Neural crest cell (in vitro differentiated cells): ENCODE data around the gene ANAPC15. TPM values are rescaled to one million over a fixed set of nuclear protein-coding genes. Genes with fewer than 3 reads are reported as not detected.
A peak's percentile ranks its signal among the peaks of the same experiment; 100 is the strongest.
"Not testable (repeated sequence)": the region's sequence is repeated elsewhere in the genome, so short reads cannot be mapped to it uniquely, and the experiment has no call there.

Experiments used
- DNase-seq: peaks from one replicate; pipeline ENCODE4 v3.0.0; 2021; ENCODE audit warnings: low read depth, mixed read lengths, low spot score
- H3K27ac Mint-ChIP-seq: one replicate; pipeline ENCODE4 v1.8.0; 2021; ENCODE audit warnings: mild to moderate bottlenecking, mixed read lengths; ENCODE audit not compliant: unreplicated experiment
- H3K27me3 Mint-ChIP-seq: 2 replicates; pipeline ENCODE4 v1.8.0; 2021; ENCODE audit warnings: low read depth, mild to moderate bottlenecking, mixed read lengths
- H3K36me3 Mint-ChIP-seq: 2 replicates; pipeline ENCODE4 v1.8.0; 2021; ENCODE audit warnings: low read depth, mild to moderate bottlenecking, mixed read lengths
- H3K4me1 Mint-ChIP-seq: 2 replicates; pipeline ENCODE4 v1.8.0; 2021; ENCODE audit warnings: mixed read lengths
- H3K4me3 Mint-ChIP-seq: one replicate; pipeline ENCODE4 v1.8.0; 2021; ENCODE audit warnings: mild to moderate bottlenecking, mixed read lengths
- H3K9me3 Mint-ChIP-seq: 2 replicates; pipeline ENCODE4 v1.8.0; 2021; ENCODE audit warnings: mixed read lengths
- long read RNA-seq: library from polyadenylated mRNA; unstranded; transcript quantifications from one replicate; pipeline ENCODE4 v2.0.0, GENCODE V29; 2020
- total RNA-seq: library from RNA; stranded (reverse); gene quantifications from 2 replicates; pipeline ENCODE4 v1.2.1, GENCODE V29; 2021
- TF ChIP-seq, protein P1 (sequence below): fragments of 200-600 bp; sonication (generic); conservative IDR thresholded peaks from 2 replicates; pipeline ENCODE4 v1.5.0; 2021; ENCODE audit warnings: antibody characterized with exemption, mild to moderate bottlenecking

The ANAPC15 gene
- total RNA-seq: 68.4 and 74.5 TPM in 2 replicates
- long read RNA-seq, transcript ANAPC15-201 (6 exons, 886 nt): major isoform, 9 of 28 reads
- long read RNA-seq, transcript ANAPC15-208 (6 exons, 867 nt): minor isoform, 5 of 28 reads
- long read RNA-seq, partial matches to known transcripts: 7 of 28 reads
- long read RNA-seq, other reads (novel, unspliced or antisense): 5 of 28 reads

DNA sequence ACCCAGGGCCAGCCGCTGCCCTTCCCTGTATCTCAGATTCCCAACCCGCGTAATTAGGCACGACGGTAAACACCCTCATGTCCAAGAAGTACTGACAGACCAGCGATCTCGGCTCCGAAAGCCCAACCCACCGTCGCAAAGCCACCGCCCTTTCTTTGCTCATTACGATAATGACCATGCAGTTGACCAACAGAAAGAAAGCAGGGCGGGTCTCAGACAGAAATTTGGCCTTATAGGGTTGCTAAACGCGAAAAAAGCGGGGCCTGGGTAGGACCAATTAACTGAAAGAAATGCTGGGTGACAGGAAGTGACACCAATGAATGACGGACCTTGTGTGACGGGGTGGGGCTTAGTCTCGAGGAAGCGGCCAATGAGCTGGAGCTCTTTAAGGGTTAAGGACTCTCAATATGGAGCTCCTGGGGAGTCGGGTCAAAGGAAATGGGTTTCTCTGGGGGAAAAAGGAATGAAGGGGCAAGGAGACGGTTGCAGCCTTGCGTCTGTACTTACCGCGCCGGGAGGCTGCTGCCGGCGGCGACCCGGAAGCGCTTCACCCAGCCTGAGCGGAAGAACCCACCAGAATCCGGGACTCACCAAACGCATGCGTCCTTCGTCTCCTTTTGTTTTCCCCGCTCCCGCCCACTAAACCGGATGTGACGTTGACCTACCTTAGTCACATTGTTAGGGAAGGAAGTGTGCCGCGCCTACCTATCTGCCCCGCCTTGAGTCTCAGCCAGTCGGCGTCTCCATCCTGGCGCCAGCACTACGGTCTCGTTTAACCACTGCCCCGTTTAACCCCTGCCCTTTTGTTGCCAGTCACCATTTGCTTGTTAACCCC, at the start of gene ANAPC15:
Gene ANAPC15, minus strand, starts transcription at position 553 of the 835 bp plus-strand sequence. CDS start 1,419 bp downstream, outside the sequence.
- Mint-ChIP-seq H3K27ac (peak within 1 kb of the TSS; percentile 99), H3K27me3 (peaks cover 26% of the 10 kb centered on the region), H3K4me1 (peaks cover 28% of the 10 kb centered on the region), H3K36me3 (no peaks in the 10 kb centered on the region), H3K9me3 (peaks cover 2% of the 10 kb centered on the region), H3K4me3 (peak within 1 kb of the TSS; percentile 96)
- TF ChIP-seq, protein P1, sequence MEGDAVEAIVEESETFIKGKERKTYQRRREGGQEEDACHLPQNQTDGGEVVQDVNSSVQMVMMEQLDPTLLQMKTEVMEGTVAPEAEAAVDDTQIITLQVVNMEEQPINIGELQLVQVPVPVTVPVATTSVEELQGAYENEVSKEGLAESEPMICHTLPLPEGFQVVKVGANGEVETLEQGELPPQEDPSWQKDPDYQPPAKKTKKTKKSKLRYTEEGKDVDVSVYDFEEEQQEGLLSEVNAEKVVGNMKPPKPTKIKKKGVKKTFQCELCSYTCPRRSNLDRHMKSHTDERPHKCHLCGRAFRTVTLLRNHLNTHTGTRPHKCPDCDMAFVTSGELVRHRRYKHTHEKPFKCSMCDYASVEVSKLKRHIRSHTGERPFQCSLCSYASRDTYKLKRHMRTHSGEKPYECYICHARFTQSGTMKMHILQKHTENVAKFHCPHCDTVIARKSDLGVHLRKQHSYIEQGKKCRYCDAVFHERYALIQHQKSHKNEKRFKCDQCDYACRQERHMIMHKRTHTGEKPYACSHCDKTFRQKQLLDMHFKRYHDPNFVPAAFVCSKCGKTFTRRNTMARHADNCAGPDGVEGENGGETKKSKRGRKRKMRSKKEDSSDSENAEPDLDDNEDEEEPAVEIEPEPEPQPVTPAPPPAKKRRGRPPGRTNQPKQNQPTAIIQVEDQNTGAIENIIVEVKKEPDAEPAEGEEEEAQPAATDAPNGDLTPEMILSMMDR: no peak
- peak; percentile 89 for DNase-seq

DNA sequence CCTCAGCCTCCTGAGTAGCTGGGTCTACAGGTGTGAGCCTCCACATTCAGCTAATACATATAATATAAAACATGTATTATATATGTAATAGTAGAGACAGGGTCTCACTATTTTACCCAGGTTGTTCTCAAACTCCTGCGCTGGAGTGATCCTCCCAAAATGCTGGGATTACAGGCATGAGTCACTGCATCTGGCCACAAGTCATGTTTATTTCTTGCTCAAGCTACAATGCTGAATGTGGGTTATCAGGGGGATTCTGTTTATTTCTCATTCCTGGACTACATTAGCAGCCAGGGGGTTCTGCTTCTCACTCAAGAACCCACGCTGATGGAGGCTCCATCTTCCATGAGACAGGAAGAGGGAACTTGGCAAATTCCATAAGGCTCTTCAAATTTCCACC, 47.8 kb upstream of the ANAPC15 start:
- Mint-ChIP-seq H3K4me3 (no peak overlapping the region), H3K27ac (no peak overlapping the region), H3K9me3 (peaks cover 2% of the 10 kb centered on the region), H3K4me1 (no peaks in the 10 kb centered on the region), H3K27me3 (peaks cover 34% of the 10 kb centered on the region), H3K36me3 (no peaks in the 10 kb centered on the region)
- TF ChIP-seq, protein P1: no peak
- DNase-seq: no peak

DNA sequence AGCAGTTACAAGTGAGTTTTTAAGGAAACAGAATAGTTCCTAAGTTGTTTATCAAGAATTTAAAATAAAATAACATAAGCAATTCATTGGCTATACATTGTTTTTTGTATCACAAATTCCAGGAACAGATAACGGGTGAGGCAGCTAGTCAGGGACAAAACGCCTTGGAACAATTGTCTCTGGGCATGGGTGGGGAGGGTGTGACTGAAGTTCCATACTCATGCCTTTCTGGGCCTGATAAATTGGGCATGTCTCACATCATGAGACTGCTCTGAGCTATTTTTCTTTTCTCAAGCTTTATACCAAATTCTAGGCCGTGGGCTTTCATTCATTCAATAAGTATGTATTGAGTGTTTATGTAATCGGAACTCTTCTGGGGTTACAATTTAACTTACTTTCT, 44.6 kb upstream of the ANAPC15 start:
- Mint-ChIP-seq H3K36me3 (no peaks in the 10 kb centered on the region), H3K4me3 (no peak overlapping the region), H3K4me1 (no peaks in the 10 kb centered on the region), H3K9me3 (peaks cover 2% of the 10 kb centered on the region), H3K27me3 (peaks cover 29% of the 10 kb centered on the region), H3K27ac (no peak overlapping the region)
- no peak for DNase-seq
- TF ChIP-seq, protein P1: no peak

DNA sequence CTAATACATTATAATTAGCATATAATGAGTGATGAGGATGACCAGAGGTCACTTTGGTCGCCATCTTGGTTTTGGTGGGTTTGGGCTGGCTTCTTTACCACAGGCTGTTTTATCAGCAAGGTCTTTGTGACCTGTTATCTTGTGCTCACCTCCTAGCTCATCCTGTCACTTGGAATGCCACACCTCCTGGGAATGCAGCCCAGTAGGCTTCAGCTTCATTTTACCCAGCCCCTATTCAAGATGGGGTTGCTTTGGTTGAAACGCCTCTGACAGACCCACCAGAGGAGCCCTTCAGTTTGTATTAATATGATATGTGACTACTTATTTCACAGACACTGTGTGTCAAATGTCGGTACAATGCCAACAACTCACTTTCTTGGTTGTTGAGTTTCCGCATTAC, 43.3 kb upstream of the ANAPC15 start:
- Mint-ChIP-seq H3K27ac (no peak overlapping the region), H3K9me3 (no peaks in the 10 kb centered on the region), H3K4me3 (no peak overlapping the region), H3K36me3 (no peaks in the 10 kb centered on the region), H3K4me1 (no peaks in the 10 kb centered on the region), H3K27me3 (peaks cover 22% of the 10 kb centered on the region)
- TF ChIP-seq, protein P1: no peak
- no peak for DNase-seq

DNA sequence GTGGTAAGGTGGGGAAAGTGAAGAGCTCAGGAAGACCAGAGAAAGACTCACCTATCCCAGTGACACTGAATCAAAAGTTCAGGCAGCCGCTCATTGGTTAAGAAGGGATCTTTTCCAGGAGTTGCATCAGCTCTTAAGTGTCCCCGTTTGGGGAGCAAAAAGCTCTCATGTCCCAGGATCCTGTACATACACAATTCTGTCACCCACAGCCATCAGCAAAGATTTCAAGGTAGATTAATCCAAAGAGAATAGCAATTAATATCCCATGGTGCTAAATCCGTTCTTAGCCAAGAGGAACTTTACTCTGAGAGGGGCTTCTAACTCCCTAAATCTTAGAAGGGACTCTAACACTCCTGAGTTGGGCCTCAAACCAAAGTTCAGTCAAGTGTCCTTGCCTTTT, 42.3 kb upstream of the ANAPC15 start:
- Mint-ChIP-seq H3K27ac (no peak overlapping the region), H3K36me3 (no peaks in the 10 kb centered on the region), H3K4me1 (no peaks in the 10 kb centered on the region), H3K27me3 (peaks cover 17% of the 10 kb centered on the region), H3K9me3 (no peaks in the 10 kb centered on the region), H3K4me3 (no peak overlapping the region)
- TF ChIP-seq, protein P1: no peak
- no peak for DNase-seq

DNA sequence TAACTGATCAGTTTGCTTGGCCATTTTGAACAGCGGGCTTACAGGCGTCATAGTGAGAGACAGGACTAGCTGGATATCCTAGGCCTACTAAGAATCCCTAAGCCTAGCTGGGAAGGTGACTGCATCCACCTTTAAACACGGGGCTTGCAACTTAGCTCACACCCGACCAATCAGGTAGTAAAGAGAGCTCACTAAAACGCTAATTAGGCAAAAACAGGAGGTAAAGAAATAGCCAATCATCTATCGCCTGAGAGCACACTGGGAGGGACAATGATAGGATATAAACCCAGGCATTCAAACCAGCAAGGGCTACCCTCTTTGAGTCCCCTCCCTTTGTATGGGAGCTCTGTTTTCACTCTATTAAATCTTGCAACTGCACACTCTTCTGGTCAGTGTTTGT, 41.4 kb upstream of the ANAPC15 start:
- not testable (repeated sequence) for DNase-seq, H3K27me3 Mint-ChIP-seq, H3K36me3 Mint-ChIP-seq, H3K4me3 Mint-ChIP-seq, H3K9me3 Mint-ChIP-seq, H3K4me1 Mint-ChIP-seq, H3K27ac Mint-ChIP-seq
